Lower lobe of right lung (tissue), 2 donors: ENCODE results near the gene DOCK3. TPM values are rescaled to one million over a fixed set of nuclear protein-coding genes. Genes with fewer than 3 reads are reported as not detected.

Source experiments
- ATAC-seq, 2 donors: fragments of 200-7000 bp; cut with Tn5 transposase; one replicate each; pipeline ENCODE4 v1.9.1; 2020 to 2022; ENCODE audit warnings: mild to moderate bottlenecking in 2 of 2, moderate library complexity in 2 of 2
- DNase-seq: peaks from one replicate; pipeline ENCODE4 v3.0.0-alpha.2; 2020
- H3K27ac ChIP-seq: fragments of 200-600 bp; one replicate; pipeline ENCODE4 v1.8.0; 2022
- H3K27me3 ChIP-seq: fragments of 200-600 bp; one replicate; pipeline ENCODE4 v1.8.0; 2022; ENCODE audit warnings: low read depth
- H3K36me3 ChIP-seq: fragments of 200-600 bp; one replicate; pipeline ENCODE4 v1.8.0; 2022; ENCODE audit warnings: mild to moderate bottlenecking
- H3K4me1 ChIP-seq: fragments of 200-600 bp; one replicate; pipeline ENCODE4 v1.8.0; 2022
- H3K4me3 ChIP-seq: fragments of 200-600 bp; one replicate; pipeline ENCODE4 v1.8.0; 2022; ENCODE audit warnings: mild to moderate bottlenecking
- H3K9me3 ChIP-seq: fragments of 200-600 bp; one replicate; pipeline ENCODE4 v1.8.0; 2022
- CTCF ChIP-seq: fragments of 200-600 bp; IDR thresholded peaks from one replicate; pipeline ENCODE4 v1.8.0; 2022; ENCODE audit warnings: antibody characterized with exemption, mild to moderate bottlenecking
- intact Hi-C: fragments of 100-400 bp; cut with DNase I; formaldehyde crosslinking; loops from one replicate; pipeline ENCODE4 v1.11.0; 2022
- total RNA-seq: library from RNA; stranded (reverse); fragmentation: NEBNext Ultra II Directional; extraction: Animal tissue kit (Norgen Biotek cat#: 25700); gene quantifications from one replicate; pipeline ENCODE4 v1.2.1, GENCODE V29; 2021
- donor health status: DM: no; HTN: yes; CAD: no; lungs with severe emphysema.

Gene DOCK3
- total RNA-seq, 1 donor from 2014 or later: 1.5 TPM

DNA sequence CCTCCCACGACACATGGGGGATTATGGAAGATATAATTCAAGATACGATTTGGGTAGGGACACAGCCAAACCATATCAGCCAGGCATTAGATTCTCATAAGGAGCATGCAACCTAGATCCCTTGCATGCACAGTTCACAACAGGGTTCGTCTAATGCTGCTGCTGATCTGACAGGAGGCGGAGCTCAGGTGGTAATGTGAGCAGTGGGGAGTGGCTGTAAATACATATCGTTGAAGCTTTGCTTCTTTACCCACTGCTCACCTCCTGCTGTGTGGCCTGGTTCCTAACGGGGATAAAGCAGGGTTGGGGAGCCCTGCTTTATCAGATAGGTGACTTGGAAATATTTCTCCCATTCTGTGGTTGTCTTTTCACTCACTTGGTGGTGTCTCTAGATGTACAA is 14.8 kb downstream of the DOCK3 start:
- intact Hi-C loops: no loop called here
- ATAC-seq (no peak), DNase-seq (no peak)
- Histone ChIP-seq H3K36me3 (no peaks in the 10 kb centered on the region), H3K27ac (no peak overlapping the region), H3K9me3 (no peaks in the 10 kb centered on the region), H3K4me3 (no peak overlapping the region), H3K27me3 (no peaks in the 10 kb centered on the region), H3K4me1 (no peaks in the 10 kb centered on the region)
- no peak for TF ChIP-seq CTCF

DNA sequence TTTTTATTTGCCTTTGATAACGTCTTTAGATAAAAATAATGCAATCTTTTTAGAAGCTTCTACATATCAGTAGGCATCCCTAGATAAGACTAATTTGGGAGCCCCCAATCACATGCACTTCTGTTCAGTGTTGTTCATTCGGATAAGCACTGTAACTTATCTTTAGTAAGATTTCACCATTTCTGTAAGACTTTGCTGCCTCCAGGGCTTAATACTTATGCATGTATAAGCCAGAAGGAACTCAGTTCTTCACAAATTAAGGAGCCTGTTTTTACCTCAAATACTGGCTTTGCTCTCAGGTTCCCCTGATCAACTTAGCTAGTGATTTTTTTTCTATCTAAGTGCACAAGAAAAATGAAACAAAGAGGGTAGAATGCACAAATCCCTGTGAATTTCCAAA is 20.3 kb downstream of the DOCK3 start:
- ATAC-seq (no peak), DNase-seq (no peak)
- H3K27me3 ChIP-seq: no peaks in the 10 kb centered on the region
- no peak for TF ChIP-seq CTCF
- H3K9me3 ChIP-seq: no peaks in the 10 kb centered on the region
- no peak overlapping the region for H3K27ac ChIP-seq
- H3K36me3 ChIP-seq: no peaks in the 10 kb centered on the region
- no peaks in the 10 kb centered on the region for H3K4me1 ChIP-seq
- intact Hi-C loops: no loop called here
- H3K4me3 ChIP-seq: no peak overlapping the region

DNA sequence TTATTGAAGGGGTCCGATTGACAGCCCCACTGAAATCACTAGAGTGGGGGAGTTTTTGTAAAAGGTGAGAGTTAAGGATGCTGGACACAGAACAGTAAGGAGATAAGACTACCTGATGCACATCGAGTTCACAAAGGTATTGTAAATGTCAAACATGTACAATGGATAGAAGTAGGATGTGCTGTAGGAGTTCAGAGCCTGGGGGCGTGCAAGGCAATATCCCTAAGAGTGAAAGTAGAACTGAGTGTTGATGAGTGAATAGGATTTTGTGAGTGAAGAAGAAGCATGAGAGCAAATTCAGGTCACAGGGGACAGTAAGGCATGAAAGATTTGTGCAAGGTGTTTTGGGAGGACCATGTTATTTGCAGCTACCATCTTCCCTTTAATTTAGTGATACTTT is 21.5 kb downstream of the DOCK3 start:
- intact Hi-C loops: no loop called here
- no peak for TF ChIP-seq CTCF
- no peak overlapping the region for H3K27ac ChIP-seq
- ATAC-seq (no peak), DNase-seq (no peak)
- H3K27me3 ChIP-seq: no peaks in the 10 kb centered on the region
- H3K4me3 ChIP-seq: no peak overlapping the region
- no peaks in the 10 kb centered on the region for H3K4me1 ChIP-seq
- no peaks in the 10 kb centered on the region for H3K36me3 ChIP-seq
- no peaks in the 10 kb centered on the region for H3K9me3 ChIP-seq

GRCh38 chr3:50698269-50698668 is 23.5 kb downstream of the DOCK3 start:
- Histone ChIP-seq H3K4me1 (no peaks in the 10 kb centered on the region), H3K27me3 (no peaks in the 10 kb centered on the region), H3K36me3 (no peaks in the 10 kb centered on the region), H3K4me3 (no peak overlapping the region), H3K9me3 (no peaks in the 10 kb centered on the region), H3K27ac (no peak overlapping the region)
- ATAC-seq: no peak
- no peak for DNase-seq
- intact Hi-C loops: no loop called here
- TF ChIP-seq CTCF: no peak

DNA sequence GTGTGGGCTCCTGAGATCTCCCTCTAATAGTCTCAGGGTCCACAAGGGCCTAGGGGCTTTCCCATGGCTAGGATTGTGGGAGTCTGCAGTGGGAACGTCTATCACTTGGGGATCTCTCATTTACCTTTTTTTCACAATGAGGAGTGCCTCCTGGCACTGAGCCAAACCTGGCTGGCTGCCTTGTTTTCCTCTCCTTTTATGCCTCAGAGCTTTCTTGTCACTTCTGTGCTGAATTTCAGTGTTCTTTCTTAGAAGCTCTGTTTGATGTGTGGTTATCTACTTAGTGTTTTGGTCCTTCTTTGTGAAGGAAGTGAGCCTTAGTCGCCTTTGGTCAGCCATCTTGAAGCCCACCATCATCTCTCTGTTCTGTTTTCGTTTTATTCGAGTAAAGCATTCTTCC is 33.9 kb downstream of the DOCK3 start:
- Histone ChIP-seq H3K4me3 (no peak overlapping the region), H3K9me3 (no peaks in the 10 kb centered on the region), H3K27me3 (no peaks in the 10 kb centered on the region), H3K36me3 (no peaks in the 10 kb centered on the region), H3K4me1 (no peaks in the 10 kb centered on the region), H3K27ac (no peak overlapping the region)
- intact Hi-C loops: no loop called here
- TF ChIP-seq CTCF: no peak
- ATAC-seq: no peak
- no peak for DNase-seq

- ATAC-seq: no peak
- Histone ChIP-seq H3K4me3 (no peak overlapping the region), H3K4me1 (no peaks in the 10 kb centered on the region), H3K27ac (no peak overlapping the region), H3K36me3 (no peaks in the 10 kb centered on the region), H3K9me3 (no peaks in the 10 kb centered on the region), H3K27me3 (no peaks in the 10 kb centered on the region)
- intact Hi-C loops: no loop called here
- DNase-seq: no peak
- no peak for TF ChIP-seq CTCF
Observed at GRCh38 chr3:50714946-50715345, 40.2 kb downstream of the DOCK3 start.
